ENCODE measurements around the gene GNB1. TPM values are rescaled to one million over a fixed set of nuclear protein-coding genes. Genes with fewer than 3 reads are reported as not detected.
A peak's percentile ranks its signal among the peaks of the same experiment; 100 is the strongest.

Gene GNB1
- total and polyA plus RNA-seq, 8 donors: 42.3 to 160 (median 86.8) TPM

GRCh38 chr1:1894354-1895059 lies 3.6 kb upstream of the GNB1 start:
- no peak for FAIRE-seq
- H3K4me3 ChIP-seq: no peak overlapping the region
- H3K27me3 ChIP-seq: no peaks in the 10 kb centered on the region
- ATAC-seq: peak in 2 of 4 donors; percentile 2 to 4
- no peak overlapping the region for H3K27ac ChIP-seq
- H3K4me1 ChIP-seq: peaks cover 7 to 20% (median 18%) of the 10 kb centered on the region in 3 donors
- no peaks in the 10 kb centered on the region for H3K9me3 ChIP-seq
- intact Hi-C loops (cut with DNase I): loop anchor here in 1 of 3 donors (10.0 kb wide), 1 partner anchor 110 kb away; no protein-coding TSS in a partner anchor
- no peaks in the 10 kb centered on the region for H3K36me3 ChIP-seq
- DNase-seq: peak in 4 of 6 donors; percentile 38 to 67 (median 52)
- WGBS, 2 donors: 8 to 9% methylated on average over 14 of the region's 14 CpGs
- no peak for TF ChIP-seq CTCF (IDR thresholded peaks at IDR 0.05)

- DNase-seq (peak in 2 of 6 donors; percentile 49 to 73), FAIRE-seq (no peak), ATAC-seq (no peak)
- no peaks in the 10 kb centered on the region for H3K9me3 ChIP-seq
- intact Hi-C loops (cut with DNase I): loop anchor here in 1 of 3 donors (10.0 kb wide), 1 partner anchor 109 kb away; no protein-coding TSS in a partner anchor
- WGBS, 2 donors: 93 to 94% methylated on average over 2 of the region's 2 CpGs
- no peak overlapping the region for H3K4me3 ChIP-seq
- TF ChIP-seq CTCF (IDR thresholded peaks at IDR 0.05): no peak
- no peaks in the 10 kb centered on the region for H3K36me3 ChIP-seq
- peaks cover 12 to 22% (median 20%) of the 10 kb centered on the region in 3 donors for H3K4me1 ChIP-seq
- no peak overlapping the region for H3K27ac ChIP-seq
- H3K27me3 ChIP-seq: no peaks in the 10 kb centered on the region
Measured at GRCh38 chr1:1893997-1894353, 3.1 kb upstream of the GNB1 start.

- Histone ChIP-seq H3K27me3 (no peaks in the 10 kb centered on the region), H3K36me3 (no peaks in the 10 kb centered on the region), H3K4me1 (peaks cover 16 to 25% (median 20%) of the 10 kb centered on the region in 3 donors), H3K9me3 (no peaks in the 10 kb centered on the region), H3K27ac (no peak overlapping the region), H3K4me3 (no peak overlapping the region)
- WGBS, 2 donors: 85 to 87% methylated on average over 19 of the region's 19 CpGs
- no peak for FAIRE-seq
- DNase-seq: peak in 2 of 6 donors; percentile 33 to 68
- no peak for TF ChIP-seq CTCF (IDR thresholded peaks at IDR 0.05)
- intact Hi-C loops (cut with DNase I): loop anchor here in 1 of 3 donors (10.0 kb wide), 1 partner anchor 109 kb away; no protein-coding TSS in a partner anchor
- ATAC-seq: no peak
Measured at GRCh38 chr1:1893291-1893985, 2.6 kb upstream of the GNB1 start.

- no peak overlapping the region for H3K27ac ChIP-seq
Measured at GRCh38 chr1:1892763-1893120, 1.9 kb upstream of the GNB1 start.

More at GRCh38 chr1:1892763-1893120, 1.9 kb upstream of the GNB1 start:
- Histone ChIP-seq H3K27me3 (no peaks in the 10 kb centered on the region), H3K9me3 (no peaks in the 10 kb centered on the region), H3K4me3 (peak overlapping the region in 3 of 4 donors; percentile 60 to 93 (median 79)), H3K36me3 (no peaks in the 10 kb centered on the region), H3K4me1 (peaks cover 19 to 25% (median 20%) of the 10 kb centered on the region in 3 donors)
- DNase-seq (peak in 2 of 6 donors; percentile 49 to 51), FAIRE-seq (no peak), ATAC-seq (no peak)
- 51 to 64% methylated on average over 7 of the region's 7 CpGs for WGBS, 2 donors
- TF ChIP-seq CTCF (IDR thresholded peaks at IDR 0.05): no peak
- intact Hi-C loops (cut with DNase I): loop anchor here in 1 of 3 donors (10.0 kb wide), 1 partner anchor 108 kb away; no protein-coding TSS in a partner anchor

Data from pancreas (tissue), 10 donors.